HG03097 (cell line): Measurements from ENCODE around the gene MECR.

Experiments used
- ATAC-seq: cut with Tn5 transposase; IDR thresholded peaks from one replicate; pipeline ENCODE4 v1.9.1; 2021; ENCODE audit not compliant: unreplicated experiment, low FRiP score

The MECR gene

GRCh38 chr1:29230553-29231378 lies at the start of gene MECR:
Gene MECR (minus strand): TSS chr1:29230934. CDS start chr1:29230906, 28 bp downstream.
- ATAC-seq: peak; percentile 82

- no peak for ATAC-seq
Observed at GRCh38 chr1:29279951-29280391, 49.2 kb upstream of the MECR start.

GRCh38 chr1:29279406-29279805 lies 48.7 kb upstream of the MECR start:
- ATAC-seq: no peak

- ATAC-seq: no peak
Observed at GRCh38 chr1:29278124-29278523, 47.4 kb upstream of the MECR start.

GRCh38 chr1:29275435-29275834 lies 44.7 kb upstream of the MECR start:
- ATAC-seq: no peak

GRCh38 chr1:29272147-29272907 lies 41.6 kb upstream of the MECR start:
- no peak for ATAC-seq

- no peak for ATAC-seq
Observed at GRCh38 chr1:29271724-29272123, 41.0 kb upstream of the MECR start.

GRCh38 chr1:29270929-29271521 lies 40.3 kb upstream of the MECR start:
- ATAC-seq: no peak

- no peak for ATAC-seq
Observed at GRCh38 chr1:29269382-29269781, 38.6 kb upstream of the MECR start.

- ATAC-seq: no peak
Observed at GRCh38 chr1:29267321-29268070, 36.8 kb upstream of the MECR start.

GRCh38 chr1:29266912-29267311 lies 36.2 kb upstream of the MECR start:
- ATAC-seq: no peak

- ATAC-seq: no peak
Observed at GRCh38 chr1:29264773-29265389, 34.1 kb upstream of the MECR start.

- ATAC-seq: no peak
Observed at GRCh38 chr1:29260531-29260930, 29.8 kb upstream of the MECR start.

GRCh38 chr1:29259802-29260441 lies 29.2 kb upstream of the MECR start:
- ATAC-seq: no peak

GRCh38 chr1:29258976-29259801 lies 28.5 kb upstream of the MECR start:
- ATAC-seq: no peak

- no peak for ATAC-seq
Observed at GRCh38 chr1:29258189-29258975, 27.6 kb upstream of the MECR start.

- no peak for ATAC-seq
Observed at GRCh38 chr1:29256979-29257804, 26.5 kb upstream of the MECR start.
